Mucosa of descending colon (tissue), 3 donors: ENCODE results near the gene FAM53B. TPM values are rescaled to one million over a fixed set of nuclear protein-coding genes. Genes with fewer than 3 reads are reported as not detected.
A peak's percentile ranks its signal among the peaks of the same experiment; 100 is the strongest.

Experiments used
- ATAC-seq: fragments of 200-7000 bp; cut with Tn5 transposase; one replicate; pipeline ENCODE4 v1.9.1; 2020; ENCODE audit warnings: mild to moderate bottlenecking, moderate library complexity
- DNase-seq, 3 donors: peaks; one replicate each; pipeline ENCODE4 v3.0.0-alpha.2; 2020
- H3K36me3 ChIP-seq: fragments of 200-600 bp; one replicate; pipeline ENCODE4 v1.8.0; 2021; ENCODE audit warnings: low read depth, mild to moderate bottlenecking
- H3K4me1 ChIP-seq: fragments of 200-600 bp; one replicate; pipeline ENCODE4 v1.8.0; 2021; ENCODE audit warnings: low read depth, mild to moderate bottlenecking
- H3K4me3 ChIP-seq: fragments of 200-600 bp; one replicate; pipeline ENCODE4 v1.8.0; 2021; ENCODE audit warnings: mild to moderate bottlenecking
- H3K9me3 ChIP-seq: fragments of 200-600 bp; one replicate; pipeline ENCODE4 v1.8.0; 2021; ENCODE audit warnings: mild to moderate bottlenecking
- CTCF ChIP-seq: fragments of 200-600 bp; IDR thresholded peaks from one replicate; pipeline ENCODE4 v1.8.0; 2022; ENCODE audit warnings: antibody characterized with exemption, mild to moderate bottlenecking
- intact Hi-C, 2 donors: fragments of 100-400 bp; cut with DNase I in 1 of 2; cut with micrococcal nuclease in 1 of 2; formaldehyde crosslinking; loops; one replicate each; pipeline versions ENCODE4 v1.11.0 to v1.11.1; 2022; cut with DNase I, micrococcal nuclease
- total RNA-seq, 3 donors: library from RNA; stranded (reverse); fragmentation: NEBNext Ultra II Directional in 2 of 3; extraction: Animal tissue kit (Norgen Biotek cat#: 25700) in 2 of 3; gene quantifications; one replicate each; pipeline versions ENCODE4 v1.2.1 to v1.2.4, GENCODE V29; 2021 to 2023
- donor health status: DM: no; HTN: no; CAD: no; lungs with moderate emphysema.
- donor health status: DM: no; HTN: no; CAD: no.
- donor health status: DM: no; HTN: yes; CAD: no.

The FAM53B gene
- total RNA-seq, 3 donors from 2014 or later = 37.2 to 48.0 (median 44.2) TPM

GRCh38 chr10:124717041-124717757, 27.0 kb downstream of the FAM53B start:
- ATAC-seq (no peak), DNase-seq (peak in 1 of 3 donors; percentile 48)
- intact Hi-C loops = no loop called here
- Histone ChIP-seq H3K4me1 (peaks cover 49% of the 10 kb centered on the region), H3K9me3 (no peaks in the 10 kb centered on the region), H3K36me3 (no peaks in the 10 kb centered on the region), H3K4me3 (no peak overlapping the region)
- no peak for TF ChIP-seq CTCF

- H3K4me3 ChIP-seq = no peak overlapping the region
- intact Hi-C loops = no loop called here
- no peaks in the 10 kb centered on the region for H3K9me3 ChIP-seq
- TF ChIP-seq CTCF = no peak
- peaks cover 41% of the 10 kb centered on the region for H3K4me1 ChIP-seq
- ATAC-seq (no peak), DNase-seq (no peak)
- H3K36me3 ChIP-seq = no peaks in the 10 kb centered on the region
Observed at GRCh38 chr10:124716369-124716768, 27.8 kb downstream of the FAM53B start.

- no peak overlapping the region for H3K4me3 ChIP-seq
- no peaks in the 10 kb centered on the region for H3K36me3 ChIP-seq
- ATAC-seq (no peak), DNase-seq (peak in 2 of 3 donors; percentile 33 to 48)
- TF ChIP-seq CTCF = no peak
- peaks cover 42% of the 10 kb centered on the region for H3K4me1 ChIP-seq
- no peaks in the 10 kb centered on the region for H3K9me3 ChIP-seq
- intact Hi-C loops = no loop called here
Observed at GRCh38 chr10:124715439-124715838, 28.7 kb downstream of the FAM53B start.

GRCh38 chr10:124713679-124714255, 30.4 kb downstream of the FAM53B start:
- DNase-seq = peak in 1 of 3 donors; percentile 5
- Histone ChIP-seq H3K36me3 (no peaks in the 10 kb centered on the region), H3K9me3 (no peaks in the 10 kb centered on the region), H3K4me3 (no peak overlapping the region), H3K4me1 (peaks cover 47% of the 10 kb centered on the region)
- no peak for ATAC-seq
- TF ChIP-seq CTCF = no peak
- intact Hi-C loops = no loop called here

- DNase-seq = peak in 2 of 3 donors; percentile 23 to 48
- TF ChIP-seq CTCF = no peak
- peaks cover 47% of the 10 kb centered on the region for H3K4me1 ChIP-seq
- no peaks in the 10 kb centered on the region for H3K36me3 ChIP-seq
- no peak for ATAC-seq
- H3K4me3 ChIP-seq = no peak overlapping the region
- intact Hi-C loops = no loop called here
- H3K9me3 ChIP-seq = no peaks in the 10 kb centered on the region
Observed at GRCh38 chr10:124712704-124713407, 31.3 kb downstream of the FAM53B start.
